ENCODE data around the gene PCDHB3.
"Not testable (repeated sequence)": the region's sequence is repeated elsewhere in the genome, so short reads cannot be mapped to it uniquely, and the experiment has no call there.

The PCDHB3 gene

DNA sequence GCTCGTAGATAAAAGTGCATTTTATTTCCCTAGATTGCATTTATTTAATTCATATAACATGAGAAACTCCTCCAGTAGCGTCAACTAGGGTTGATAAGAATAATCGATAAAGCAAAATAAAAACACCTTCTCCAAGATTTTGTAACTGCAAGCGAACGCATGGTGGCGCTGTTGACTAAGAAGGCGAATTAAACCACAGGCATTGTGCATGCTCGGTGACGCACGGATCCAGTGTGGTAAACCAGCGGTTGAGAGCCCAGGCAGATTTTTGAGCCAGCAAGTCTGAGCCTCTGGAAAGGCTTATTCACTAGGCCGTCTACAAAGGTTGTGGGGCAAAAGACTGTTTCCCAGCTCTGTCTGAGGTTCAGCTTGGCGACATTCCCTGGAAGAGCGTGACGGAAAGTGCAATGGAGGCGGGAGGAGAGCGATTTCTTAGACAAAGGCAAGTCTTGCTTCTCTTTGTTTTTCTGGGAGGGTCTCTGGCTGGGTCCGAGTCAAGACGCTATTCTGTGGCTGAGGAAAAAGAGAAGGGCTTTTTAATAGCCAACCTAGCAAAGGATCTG, at the start of gene PCDHB3:
Gene PCDHB3, plus strand, starts transcription at position 231 of the 563 bp plus-strand sequence. Its CDS starts 177 bp downstream, at position 408.
- no peak for DNase-seq (ENCODE audit: low read depth in 2 of 2)

DNA sequence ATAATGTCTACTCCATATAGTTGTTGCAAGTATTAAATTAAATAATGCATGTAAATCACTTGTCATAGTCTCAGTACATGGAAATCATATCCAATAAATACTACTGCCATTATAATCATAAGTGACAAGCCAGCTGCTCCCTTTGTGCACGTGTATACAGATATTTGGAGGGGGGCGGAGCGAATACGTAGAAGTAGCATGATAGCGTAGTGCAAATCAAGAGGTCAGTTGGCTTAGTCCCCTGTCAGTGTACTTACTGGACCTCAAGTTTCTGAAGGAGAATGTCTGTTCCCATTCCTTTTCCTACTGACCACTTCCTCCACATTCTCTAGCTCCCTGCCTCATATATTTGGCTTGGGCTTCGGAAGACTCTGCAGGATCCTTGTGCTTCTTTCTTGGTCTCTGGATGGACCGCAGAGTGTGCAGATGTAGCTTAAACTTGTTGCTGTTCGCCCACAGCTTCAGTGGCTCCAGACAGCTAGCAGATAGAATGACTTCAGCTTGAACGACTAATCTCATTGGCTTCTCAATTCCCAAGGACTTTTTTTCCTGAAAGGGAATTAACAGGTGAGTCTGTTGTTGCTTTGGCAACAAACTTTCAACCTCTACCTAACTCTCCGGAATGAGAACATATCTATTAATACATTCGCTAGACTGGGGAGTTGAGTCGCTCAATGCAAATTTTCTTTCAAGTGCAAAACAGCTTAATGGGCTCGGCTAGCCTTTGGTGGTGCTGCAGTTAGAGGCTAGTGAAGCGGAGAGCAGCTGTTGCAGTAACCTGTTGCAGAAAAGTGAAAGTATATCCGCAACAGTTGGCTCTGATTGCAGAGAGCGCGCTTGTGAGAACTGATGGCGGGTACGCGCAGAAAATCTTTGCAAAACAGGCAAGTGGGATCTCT, 49.4 kb upstream of the PCDHB3 start, which contains the start of gene PCDHB1:
Gene PCDHB1, plus strand, starts transcription at position 753 of the 899 bp plus-strand sequence. Its CDS starts 97 bp downstream, at position 850.
- DNase-seq (ENCODE audit: low read depth in 2 of 2): no peak

DNA sequence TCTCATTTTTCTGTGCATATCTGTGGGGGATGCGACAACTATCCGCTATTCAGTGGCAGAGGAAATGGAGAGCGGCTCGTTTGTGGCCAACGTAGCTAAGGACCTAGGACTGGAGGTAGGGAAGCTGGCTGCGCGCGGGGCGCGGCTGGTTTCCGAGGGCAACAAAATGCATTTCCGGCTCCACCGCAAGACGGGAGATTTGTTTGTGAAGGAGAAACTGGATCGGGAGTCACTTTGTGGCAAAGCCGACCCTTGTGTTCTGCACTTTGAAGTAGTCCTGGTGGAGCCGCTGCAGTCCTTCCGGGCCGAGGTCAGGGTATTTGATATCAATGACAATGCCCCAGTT, 48.8 kb upstream of the PCDHB3 start:
- DNase-seq (ENCODE audit: low read depth in 2 of 2): no peak

DNA sequence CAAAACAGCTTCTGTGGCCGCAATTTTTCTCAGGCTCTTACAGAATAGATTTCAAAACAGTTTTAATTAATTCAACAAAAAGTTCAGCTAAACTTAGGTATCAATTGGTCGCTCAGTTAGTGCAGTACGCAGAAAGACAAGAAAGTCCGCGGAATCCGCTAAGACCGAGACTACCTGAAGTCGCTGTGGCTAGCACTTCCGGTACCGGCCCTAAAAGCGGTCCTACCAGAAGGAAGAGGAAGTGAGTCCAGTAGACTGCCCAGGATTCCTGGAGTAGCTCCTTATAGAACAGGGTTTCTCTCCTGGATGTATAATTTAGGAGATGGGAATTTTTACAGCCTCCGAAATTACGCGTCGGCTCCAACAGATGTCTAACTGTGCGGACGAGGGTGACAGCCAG, 22.4 kb upstream of the PCDHB3 start:
- DNase-seq (ENCODE audit: low read depth in 2 of 2): no peak

DNA sequence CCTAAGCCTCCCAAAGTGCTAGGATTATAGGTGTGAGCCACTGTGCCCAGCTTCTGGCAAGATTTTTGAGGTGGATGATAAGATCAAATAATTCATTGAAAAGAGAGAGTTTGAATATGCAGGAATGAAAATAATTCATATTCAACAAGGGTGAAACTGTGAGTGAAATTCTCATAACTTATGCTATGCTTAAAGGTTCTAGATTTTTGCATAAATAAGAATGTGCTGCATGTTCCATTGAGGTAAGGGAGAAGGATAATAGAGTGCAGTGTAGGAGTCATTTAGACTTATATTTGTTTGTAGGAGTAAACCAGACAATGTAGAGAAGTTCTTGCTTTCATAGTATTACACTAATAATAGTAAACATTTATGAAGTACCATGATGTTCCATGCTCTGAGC, 18.0 kb upstream of the PCDHB3 start:
- no peak for DNase-seq (ENCODE audit: low read depth in 2 of 2)

DNA sequence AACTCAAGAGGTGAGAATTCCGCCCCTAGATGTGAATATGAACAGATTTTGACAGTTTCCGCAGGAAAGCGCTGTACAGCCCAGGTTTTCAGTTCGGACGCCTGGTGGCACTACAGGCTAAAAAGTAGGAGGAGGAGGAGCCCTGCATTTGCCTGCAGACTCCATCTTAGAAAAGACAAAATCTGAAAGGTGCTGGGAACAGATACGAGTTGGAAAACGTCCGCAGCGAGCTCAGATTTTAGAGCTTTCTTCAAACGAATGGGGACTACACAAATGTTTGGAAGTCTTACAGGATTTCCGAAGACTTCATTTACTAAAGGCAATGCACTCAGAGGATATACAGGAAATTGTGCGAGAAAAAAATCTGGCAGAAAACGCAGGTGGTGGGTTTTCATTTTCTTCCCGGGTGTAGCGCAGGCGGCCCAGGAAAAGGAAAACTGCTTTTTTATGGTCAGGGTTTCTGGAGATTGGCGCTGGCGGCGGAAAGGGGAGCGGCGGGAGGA, 15.7 kb upstream of the PCDHB3 start:
- no peak for DNase-seq (ENCODE audit: low read depth in 2 of 2)

DNA sequence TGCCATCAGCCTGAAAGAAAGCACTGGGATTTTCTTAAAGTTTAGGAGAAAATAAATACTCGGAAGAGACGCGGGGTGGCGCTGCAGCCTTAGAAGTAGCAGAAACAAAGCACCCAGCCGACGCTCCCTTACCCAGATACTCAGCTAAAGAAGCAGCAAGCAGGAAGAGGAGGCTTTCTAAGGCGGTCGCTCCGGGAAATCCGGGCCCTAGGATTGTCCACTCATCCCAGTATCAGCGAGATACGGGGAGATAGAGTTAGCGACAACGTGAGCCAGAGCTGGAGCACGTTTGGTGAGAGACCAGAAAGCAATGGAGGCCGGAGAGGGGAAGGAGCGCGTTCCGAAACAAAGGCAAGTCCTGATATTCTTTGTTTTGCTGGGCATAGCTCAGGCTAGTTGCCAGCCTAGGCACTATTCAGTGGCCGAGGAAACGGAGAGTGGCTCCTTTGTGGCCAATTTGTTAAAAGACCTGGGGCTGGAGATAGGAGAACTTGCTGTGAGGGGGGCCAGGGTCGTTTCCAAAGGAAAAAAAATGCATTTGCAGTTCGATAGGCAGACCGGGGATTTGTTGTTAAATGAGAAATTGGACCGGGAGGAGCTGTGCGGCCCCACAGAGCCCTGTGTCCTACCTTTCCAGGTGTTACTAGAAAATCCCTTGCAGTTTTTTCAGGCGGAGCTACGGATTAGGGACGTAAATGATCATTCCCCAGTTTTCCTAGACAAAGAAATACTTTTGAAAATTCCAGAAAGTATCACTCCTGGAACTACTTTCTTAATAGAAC, 5.6 kb upstream of the PCDHB3 start, which contains the start of gene PCDHB2:
Gene PCDHB2, plus strand, starts transcription at position 135 of the 782 bp plus-strand sequence. Its CDS starts 176 bp downstream, at position 311.
- no peak for DNase-seq (ENCODE audit: low read depth in 2 of 2)

DNA sequence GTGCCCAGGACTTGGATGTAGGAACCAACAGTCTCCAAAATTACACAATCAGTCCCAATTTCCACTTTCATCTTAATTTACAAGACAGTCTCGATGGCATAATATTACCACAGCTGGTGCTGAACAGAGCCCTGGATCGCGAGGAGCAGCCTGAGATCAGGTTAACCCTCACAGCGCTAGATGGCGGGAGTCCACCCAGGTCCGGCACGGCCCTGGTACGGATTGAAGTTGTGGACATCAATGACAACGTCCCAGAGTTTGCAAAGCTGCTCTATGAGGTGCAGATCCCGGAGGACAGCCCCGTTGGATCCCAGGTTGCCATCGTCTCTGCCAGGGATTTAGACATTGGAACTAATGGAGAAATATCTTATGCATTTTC, 5.0 kb upstream of the PCDHB3 start:
- DNase-seq (ENCODE audit: low read depth in 2 of 2): no peak

DNA sequence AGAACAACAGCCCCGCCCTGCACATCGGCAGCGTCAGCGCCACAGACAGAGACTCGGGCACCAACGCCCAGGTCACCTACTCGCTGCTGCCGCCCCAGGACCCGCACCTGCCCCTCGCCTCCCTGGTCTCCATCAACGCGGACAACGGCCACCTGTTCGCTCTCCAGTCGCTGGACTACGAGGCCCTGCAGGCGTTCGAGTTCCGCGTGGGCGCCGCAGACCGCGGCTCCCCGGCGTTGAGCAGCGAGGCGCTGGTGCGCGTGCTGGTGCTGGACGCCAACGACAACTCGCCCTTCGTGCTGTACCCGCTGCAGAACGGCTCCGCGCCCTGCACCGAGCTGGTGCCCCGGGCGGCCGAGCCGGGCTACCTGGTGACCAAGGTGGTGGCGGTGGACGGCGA, 4.1 kb upstream of the PCDHB3 start:
- not testable (repeated sequence) for DNase-seq (ENCODE audit: low read depth in 2 of 2)

DNA sequence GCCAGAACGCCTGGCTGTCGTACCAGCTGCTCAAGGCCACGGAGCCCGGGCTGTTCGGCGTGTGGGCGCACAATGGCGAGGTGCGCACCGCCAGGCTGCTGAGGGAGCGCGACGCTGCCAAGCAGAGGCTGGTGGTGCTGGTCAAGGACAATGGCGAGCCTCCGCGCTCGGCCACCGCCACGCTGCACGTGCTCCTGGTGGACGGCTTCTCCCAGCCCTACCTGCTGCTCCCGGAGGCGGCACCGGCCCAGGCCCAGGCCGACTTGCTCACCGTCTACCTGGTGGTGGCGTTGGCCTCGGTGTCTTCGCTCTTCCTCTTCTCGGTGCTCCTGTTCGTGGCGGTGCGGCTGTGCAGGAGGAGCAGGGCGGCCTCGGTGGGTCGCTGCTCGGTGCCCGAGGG, 3.7 kb upstream of the PCDHB3 start:
- not testable (repeated sequence) for DNase-seq (ENCODE audit: low read depth in 2 of 2)

DNA sequence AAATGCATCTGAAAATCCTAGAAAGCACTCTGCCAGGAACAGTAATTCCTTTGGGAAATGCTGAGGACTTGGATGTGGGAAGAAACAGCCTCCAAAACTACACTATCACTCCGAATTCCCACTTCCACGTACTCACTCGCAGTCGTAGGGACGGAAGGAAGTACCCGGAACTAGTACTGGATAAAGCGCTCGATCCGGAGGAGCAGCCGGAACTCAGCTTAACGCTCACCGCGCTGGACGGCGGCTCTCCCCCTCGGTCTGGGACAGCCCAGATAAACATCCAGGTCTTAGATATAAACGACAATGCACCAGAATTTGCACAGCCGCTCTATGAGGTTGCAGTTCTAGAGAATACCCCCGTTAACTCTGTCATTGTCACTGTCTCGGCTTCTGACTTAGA, 786 bp downstream of the PCDHB3 start:
- no peak for DNase-seq (ENCODE audit: low read depth in 2 of 2)

DNA sequence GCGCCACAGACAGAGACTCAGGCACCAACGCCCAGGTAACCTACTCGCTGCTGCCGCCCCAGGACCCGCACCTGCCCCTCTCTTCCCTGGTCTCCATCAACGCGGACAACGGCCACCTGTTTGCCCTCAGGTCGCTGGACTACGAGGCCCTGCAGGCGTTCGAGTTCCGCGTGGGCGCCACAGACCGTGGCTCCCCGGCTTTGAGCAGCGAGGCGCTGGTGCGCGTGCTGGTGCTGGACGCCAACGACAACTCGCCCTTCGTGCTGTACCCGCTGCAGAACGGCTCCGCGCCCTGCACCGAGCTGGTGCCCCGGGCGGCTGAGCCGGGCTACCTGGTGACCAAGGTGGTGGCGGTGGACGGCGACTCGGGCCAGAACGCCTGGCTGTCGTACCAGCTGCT, 1.8 kb downstream of the PCDHB3 start:
- not testable (repeated sequence) for DNase-seq (ENCODE audit: low read depth in 2 of 2)

DNA sequence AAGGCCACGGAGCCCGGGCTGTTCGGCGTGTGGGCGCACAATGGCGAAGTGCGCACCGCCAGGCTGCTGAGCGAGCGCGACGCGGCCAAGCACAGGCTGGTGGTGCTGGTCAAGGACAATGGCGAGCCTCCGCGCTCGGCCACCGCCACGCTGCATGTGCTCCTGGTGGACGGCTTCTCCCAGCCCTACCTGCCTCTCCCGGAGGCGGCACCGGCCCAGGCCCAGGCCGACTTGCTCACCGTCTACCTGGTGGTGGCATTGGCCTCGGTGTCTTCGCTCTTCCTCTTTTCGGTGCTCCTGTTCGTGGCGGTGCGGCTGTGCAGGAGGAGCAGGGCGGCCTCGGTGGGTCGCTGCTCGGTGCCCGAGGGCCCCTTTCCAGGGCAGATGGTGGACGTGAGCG, 2.2 kb downstream of the PCDHB3 start:
- not testable (repeated sequence) for DNase-seq (ENCODE audit: low read depth in 2 of 2)

DNA sequence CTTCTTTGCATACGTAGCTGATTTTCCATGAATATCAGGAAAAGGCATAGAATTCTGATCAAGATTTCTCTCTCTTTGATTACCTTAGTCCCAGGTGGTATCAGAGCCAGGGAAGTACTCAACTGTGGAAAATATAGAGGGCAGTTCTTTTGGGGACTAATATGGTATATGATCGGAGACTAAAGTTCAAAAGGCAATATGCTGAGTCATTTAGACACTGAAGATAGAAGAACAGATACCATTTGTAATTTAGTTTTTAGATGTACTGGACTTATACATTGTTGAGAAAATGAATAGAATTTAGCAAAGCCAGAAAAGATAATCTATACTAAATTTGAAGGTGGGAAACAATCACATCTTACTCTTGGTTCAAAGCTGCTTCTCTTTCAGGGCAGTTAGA, 5.1 kb downstream of the PCDHB3 start:
- DNase-seq (ENCODE audit: low read depth in 2 of 2): no peak

DNA sequence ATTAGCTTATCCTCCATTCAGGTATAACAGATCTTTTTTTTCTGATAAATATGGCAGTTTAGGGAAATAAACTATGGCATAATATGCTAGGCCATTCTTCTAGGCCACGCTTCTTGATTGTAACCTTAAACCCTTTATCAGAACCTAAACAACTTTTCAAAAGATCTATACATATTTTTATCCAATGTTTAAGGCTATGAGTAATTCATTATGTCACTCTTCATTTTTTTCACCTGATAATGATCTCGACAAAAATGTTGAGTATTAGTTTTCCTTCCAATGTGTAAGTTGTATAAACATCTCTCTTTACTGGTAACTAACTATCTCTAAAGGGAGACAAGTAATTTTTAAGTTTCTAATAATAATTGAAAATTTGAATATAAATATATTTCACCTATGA, 19.0 kb downstream of the PCDHB3 start:
- no peak for DNase-seq (ENCODE audit: low read depth in 2 of 2)

DNA sequence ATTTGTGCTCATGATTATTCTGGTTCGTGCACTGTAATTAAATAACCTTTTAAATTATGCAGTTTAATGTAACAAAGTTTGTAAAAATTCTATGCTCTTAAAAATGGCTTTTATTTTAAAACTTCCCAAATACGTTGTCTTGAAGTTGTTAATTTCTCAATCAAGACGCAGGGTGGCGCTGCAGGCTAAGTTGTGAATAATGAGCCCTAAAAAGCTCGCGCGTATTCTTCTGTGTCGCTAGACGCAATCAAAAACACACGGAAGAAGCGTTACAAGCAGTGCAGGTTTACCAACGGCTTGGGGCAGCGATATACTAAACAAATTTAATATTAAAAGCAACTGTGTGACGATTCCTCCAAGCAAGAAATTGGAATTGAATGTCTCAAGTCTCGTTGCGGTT, 21.3 kb downstream of the PCDHB3 start, which contains the start of gene PCDHB4:
Gene PCDHB4, plus strand, starts transcription at position 256 of the 400 bp plus-strand sequence. CDS start 181 bp downstream, outside the sequence.
- no peak for DNase-seq (ENCODE audit: low read depth in 2 of 2)

DNA sequence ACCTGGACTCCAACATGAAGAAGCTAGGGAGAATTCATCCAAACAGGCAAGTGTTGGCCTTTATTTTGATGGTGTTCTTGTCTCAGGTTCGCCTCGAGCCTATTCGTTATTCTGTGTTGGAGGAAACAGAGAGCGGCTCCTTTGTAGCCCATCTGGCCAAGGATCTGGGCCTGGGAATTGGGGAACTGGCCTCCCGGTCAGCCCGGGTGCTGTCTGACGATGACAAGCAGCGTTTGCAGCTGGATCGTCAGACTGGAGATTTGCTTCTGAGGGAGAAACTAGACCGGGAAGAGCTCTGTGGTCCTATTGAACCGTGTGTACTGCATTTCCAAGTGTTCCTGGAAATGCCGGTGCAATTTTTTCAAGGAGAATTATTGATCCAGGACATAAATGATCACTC, 21.7 kb downstream of the PCDHB3 start:
- DNase-seq (ENCODE audit: low read depth in 2 of 2): no peak

DNA sequence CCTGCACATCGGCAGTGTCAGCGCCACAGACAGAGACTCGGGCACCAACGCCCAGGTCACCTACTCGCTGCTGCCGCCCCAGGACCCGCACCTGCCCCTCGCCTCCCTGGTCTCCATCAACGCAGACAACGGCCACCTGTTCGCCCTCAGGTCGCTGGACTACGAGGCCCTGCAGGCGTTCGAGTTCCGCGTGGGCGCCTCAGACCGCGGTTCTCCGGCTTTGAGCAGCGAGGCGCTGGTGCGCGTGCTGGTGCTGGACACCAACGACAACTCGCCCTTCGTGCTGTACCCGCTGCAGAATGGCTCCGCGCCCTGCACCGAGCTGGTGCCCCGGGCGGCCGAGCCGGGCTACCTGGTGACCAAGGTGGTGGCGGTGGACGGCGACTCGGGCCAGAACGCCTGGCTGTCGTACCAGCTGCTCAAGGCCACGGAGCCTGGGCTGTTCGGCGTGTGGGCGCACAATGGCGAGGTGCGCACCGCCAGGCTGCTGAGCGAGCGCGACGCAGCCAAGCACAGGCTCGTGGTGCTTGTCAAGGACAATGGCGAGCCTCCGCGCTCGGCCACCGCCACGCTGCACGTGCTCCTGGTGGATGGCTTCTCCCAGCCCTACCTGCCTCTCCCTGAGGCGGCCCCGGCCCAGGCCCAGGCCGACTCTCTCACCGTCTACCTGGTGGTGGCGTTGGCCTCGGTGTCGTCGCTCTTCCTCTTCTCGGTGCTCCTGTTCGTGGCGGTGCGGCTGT, 23.3 kb downstream of the PCDHB3 start:
- not testable (repeated sequence) for DNase-seq (ENCODE audit: low read depth in 2 of 2)

DNA sequence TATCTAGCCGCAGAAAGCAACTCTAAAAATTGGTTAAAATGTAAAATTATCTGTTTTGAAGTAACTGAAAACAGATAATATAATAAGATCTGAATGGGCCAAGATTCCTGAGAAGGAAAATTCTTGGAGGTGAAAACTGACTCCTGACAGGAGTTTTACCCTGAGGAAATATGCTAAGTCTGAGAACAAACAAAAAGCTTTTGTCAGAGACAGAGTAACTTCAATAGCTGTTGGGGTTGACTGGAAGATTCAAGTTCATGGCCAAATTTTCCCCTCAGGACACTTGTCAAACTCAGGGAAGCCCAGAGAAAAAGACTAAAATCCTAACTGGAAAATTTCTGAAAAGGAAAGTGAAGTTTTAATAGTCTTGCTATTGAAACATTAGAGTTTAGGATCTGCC, 27.0 kb downstream of the PCDHB3 start:
- DNase-seq (ENCODE audit: low read depth in 2 of 2): no peak

DNA sequence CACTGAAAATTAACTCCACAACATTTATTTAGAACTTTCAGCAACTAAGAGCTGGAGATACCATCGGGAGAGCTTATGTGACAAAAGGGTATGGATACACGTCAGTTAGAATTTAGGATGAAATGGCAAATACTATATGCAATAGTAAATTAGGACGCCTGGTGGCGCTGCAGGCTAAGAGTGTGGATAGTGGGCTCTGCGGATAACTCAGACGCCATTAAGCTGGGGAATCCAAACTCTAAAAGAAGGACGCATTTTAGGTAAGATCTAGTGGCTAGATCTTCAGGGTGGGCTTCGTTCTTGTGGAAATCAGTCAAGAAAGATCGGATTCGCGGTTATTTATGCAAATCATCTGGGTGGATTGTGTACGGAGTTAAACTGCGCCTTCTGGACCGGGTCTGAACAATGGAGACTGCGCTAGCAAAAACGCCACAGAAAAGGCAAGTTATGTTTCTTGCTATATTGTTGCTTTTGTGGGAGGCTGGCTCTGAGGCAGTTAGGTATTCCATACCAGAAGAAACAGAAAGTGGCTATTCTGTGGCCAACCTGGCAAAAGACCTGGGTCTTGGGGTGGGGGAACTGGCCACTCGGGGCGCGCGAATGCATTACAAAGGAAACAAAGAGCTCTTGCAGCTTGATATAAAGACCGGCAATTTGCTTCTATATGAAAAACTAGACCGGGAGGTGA, 34.9 kb downstream of the PCDHB3 start, which contains the start of gene PCDHB5:
Gene PCDHB5, plus strand, starts transcription at position 177 of the 688 bp plus-strand sequence. Its CDS starts 229 bp downstream, at position 406.
- no peak for DNase-seq (ENCODE audit: low read depth in 2 of 2)

Measured in stimulated activated CD4-positive, alpha-beta T cell treated with anti-CD3 and anti-CD28 coated beads, Interleukin-1b, Interleukin-23, amount 100 ng/mL, for 1 hour (primary cell).